GM19452 (cell line): ENCODE results near the gene GRM7.

Source experiments
- ATAC-seq: cut with Tn5 transposase; IDR thresholded peaks from one replicate; pipeline ENCODE4 v1.9.1; 2021; ENCODE audit not compliant: unreplicated experiment

Gene GRM7

DNA sequence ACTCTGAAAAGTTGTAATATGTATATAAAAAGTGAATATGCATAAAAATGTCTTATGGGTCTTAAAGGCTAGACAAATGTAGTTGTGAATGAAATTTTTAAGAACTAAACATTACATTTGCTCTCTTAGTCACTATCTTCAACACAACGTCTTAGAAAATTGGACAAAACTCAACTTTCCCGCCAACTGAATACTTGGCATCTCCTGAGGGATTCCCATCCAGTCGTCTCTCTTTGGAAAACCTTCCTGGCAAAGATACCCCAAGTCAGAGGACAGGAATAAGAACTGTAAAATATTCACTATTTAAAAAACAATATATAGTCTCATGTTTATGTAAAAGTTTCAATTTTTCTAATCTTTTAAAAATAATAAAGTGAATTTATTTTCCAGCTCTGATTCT, 354.8 kb downstream of the GRM7 start:
- ATAC-seq = no peak

DNA sequence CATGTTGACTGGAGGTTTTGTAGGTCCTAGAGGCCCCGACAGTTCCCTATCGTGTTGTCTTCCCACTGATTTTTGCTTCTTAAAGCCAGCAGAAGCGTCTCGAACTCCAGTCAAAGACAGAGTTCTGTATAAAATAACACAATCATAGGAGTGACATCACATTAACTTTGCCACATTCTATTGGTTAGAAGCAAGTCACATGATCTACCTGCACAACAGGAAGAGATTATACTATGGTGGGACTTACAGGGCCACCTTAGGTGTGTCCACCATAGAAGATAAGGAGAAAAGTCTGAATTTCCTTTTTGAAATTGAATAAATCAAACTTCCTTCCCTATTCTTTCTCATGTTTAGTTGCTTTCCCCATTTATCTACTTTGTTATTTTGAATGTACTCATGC, 365.5 kb downstream of the GRM7 start:
- no peak for ATAC-seq

DNA sequence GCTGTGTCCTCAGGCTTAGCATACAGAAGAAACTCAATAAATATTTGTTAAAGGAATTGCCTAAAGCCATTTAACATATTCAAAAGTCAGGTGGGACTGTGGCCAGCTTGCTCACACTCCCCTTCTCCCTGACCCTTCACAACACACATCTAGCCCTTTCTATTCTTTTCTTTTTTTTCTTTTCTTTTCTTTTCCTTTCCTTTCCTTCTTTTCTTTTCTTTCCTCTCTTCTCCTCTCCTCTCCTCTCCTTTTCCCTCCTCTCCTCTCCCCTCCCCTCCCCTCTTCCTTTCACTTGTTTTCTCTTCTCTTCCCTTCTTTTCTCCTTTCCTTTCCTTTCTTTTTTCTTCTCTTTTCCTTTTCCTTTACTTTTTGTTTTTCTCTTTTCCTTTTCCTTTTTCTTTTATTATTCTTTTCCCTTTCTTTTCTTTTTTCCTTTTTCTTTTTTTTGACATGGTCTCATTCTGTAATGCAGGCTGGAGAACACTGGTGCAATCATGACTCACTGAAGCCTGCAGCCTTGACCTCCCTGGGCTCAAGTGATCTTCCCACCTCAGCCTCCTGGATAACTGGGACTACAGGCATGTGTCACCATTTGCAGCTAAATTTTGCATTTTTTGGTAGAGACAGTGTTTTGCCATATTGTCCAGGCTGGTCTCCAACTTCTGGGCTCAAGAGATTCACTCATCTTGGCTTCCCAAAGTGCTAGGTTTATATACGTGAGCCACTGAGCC, 377.8 kb downstream of the GRM7 start:
- no peak for ATAC-seq

DNA sequence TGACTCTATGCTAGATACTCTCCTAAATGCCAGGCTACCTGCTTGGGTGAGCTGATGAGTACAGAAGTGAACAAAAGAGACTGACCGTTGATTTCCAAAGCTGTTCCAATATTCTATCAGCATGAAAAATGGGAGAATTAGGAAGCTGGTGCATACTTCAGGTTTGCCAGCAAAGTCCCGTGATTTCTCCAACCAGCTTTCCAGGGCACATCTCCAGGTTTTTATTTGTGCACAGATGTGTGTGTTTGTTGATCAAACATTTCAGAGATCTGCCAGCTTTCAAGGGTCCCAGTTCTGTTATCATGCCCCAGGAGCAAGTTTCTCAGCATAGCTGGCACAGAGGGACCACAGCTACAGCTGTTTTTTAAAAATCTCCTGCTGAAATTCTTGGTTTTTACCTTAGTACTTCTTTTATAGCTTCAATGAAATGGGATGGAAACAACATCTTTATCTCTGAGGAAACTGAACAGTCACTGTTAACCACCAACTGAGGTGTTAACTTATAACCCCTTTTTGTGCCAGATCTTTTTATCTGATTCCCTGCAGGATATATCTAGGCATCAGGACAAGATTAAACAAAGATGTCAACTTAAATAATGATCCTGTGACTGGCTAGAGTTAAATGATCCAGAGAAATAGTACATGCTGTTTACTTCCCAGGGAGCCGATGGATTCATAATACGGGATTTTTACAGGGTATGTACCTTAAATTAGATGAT, 380.8 kb downstream of the GRM7 start:
- no peak for ATAC-seq

DNA sequence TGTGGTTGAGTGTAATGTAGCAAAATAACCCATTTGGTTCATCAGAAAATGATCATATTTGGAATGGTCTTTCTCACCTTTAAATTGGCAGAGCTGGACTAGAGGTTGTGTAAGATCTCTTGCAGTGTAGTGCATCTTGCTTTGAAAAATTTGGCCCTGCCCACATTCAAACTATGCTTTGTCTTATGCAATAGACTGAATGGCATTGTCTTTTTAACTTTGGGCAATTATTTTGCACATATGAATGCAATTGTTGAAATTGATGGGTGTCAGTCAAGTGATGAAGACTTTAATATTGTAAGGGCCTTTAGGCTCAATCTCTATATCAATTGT, 381.4 kb downstream of the GRM7 start:
- no peak for ATAC-seq

DNA sequence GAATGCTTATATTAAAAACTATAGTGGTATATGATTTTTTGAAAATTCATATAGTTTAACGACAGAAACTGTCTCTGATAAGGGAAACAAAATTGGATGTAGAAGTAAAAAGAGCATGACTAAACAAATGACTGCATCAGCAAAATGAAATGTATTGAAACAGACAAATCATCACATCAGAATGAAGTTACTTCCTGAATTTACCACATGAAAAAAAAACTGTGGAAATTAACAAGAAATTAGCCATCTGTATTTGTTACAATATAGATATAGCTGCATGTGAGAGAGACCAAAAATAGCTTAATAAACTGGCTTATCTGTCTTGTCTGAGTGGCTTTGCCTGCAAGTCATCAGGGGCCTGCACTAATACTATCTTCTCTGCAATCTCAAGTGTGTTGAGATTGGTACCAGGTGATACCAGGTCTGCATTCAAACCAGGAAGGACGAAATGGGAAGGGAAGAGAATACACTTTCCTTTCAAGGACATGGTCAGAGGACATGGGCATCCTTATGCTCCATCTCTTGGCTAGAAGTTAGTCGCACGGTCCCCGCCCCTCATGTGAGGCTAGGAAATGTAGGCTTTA, 388.7 kb downstream of the GRM7 start:
- no peak for ATAC-seq

DNA sequence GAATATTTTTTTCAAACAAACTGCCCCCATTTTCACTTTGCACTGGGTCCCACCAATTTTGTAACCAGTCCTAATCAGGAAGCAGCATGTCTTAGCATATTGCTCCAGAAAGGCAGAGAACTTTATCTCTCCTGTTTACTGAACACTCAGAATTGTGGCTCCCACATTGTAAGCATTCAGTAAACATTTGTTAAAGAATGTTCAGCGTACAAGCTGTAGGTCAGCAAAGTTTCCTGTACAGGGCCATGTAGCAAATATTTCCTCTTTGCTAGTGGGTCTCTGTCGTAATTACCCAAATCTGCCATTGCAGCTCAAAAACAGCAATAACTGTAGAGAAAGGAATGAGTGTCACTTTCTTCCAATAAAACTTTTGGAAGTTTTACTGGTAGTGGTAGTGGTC, 393.3 kb downstream of the GRM7 start:
- no peak for ATAC-seq

DNA sequence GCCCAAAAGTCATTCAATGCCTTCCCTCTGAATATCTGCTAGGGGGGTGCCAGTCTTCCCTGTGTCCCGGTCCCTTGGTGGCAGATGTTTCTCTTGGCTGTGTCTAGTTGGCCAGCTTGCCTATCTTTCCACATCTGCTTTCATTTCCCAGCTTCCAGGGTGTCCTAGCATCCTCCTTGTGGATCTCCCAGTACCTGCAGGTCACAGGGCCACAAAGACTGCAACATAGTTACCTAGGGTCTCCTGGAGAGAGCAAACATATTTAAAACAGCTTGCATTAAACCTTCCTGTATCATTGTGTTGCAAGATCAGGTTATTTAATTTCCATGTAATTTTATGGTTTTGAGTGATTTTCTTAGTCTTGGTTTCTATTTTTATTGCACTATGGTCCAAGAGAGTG, 400.1 kb downstream of the GRM7 start:
- ATAC-seq = no peak

DNA sequence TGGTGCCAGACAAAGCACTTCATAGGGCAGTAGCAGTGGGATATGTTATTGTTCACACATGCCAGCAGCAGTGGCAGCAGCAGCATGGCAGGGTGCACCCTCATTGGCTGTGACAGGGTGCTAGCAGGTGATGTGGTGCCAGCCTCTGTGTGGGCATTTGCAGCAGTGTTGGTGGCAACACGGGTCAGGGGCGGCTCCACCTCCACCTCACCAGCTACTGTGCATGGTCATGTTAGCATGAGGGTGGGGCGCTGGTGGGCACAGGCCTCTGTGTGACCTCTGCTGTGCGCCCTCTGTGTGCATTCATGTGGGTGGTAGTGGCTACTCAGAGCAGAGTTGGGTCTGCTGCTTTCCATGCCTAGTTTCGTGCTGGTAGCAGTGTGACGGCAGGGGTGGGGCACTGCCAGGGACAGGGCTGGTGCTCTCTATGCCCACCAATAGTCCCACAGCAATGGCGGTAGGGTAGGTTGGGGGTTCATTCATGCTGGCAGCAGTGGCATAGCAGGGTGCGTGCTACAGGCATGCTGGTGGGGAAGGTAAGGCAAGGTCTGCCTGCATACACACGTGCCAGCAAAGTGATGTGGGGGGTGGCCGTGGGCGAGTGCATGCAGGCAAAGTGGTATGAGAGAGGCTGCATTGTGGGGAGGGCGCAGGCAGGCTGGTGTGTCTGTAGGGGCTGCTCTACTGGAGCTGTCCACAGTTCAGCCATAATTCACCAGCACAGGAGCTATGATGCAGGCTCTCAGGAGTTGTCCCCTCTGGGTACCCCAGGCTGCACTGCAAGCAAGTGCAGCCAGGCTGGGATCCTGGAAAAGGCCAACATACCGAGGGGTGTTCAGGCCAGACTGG, 402.7 kb downstream of the GRM7 start:
- ATAC-seq = no peak

DNA sequence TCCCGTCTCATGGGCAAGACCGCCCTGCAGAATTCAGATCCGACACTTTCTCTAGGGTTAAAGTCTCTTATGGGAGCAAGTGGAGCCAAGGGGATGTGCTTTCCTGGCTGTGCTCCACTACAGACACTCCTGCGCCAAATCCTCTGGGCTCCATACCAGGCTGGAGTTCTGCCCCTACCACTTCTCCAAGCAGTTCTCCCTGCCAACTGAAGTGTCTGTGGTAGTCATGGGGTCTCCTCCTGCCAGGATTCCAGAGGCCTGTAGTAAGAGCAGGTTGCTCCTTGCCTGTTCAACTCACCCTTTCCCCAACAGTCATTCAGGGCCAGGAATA, 403.2 kb downstream of the GRM7 start:
- ATAC-seq = no peak

DNA sequence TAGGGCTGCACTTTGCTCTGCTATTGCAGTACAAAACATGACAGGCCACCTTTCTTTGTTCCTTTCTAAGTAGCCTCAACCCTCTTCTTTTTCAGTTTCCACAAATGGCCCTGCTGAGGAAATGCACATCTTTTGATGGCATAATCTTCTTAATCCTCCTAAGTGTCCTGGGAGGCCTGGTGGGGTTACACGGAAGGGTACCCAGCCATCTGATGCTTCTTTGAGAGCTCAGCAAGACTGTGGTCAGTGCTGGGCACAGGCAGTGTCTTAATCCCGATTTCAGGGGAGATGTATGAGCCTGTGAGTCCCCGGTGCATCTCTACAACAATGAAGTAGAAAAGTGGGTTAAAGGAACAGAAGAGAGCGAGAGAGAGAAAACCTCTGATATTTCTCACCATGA, 404.8 kb downstream of the GRM7 start:
- ATAC-seq = no peak

DNA sequence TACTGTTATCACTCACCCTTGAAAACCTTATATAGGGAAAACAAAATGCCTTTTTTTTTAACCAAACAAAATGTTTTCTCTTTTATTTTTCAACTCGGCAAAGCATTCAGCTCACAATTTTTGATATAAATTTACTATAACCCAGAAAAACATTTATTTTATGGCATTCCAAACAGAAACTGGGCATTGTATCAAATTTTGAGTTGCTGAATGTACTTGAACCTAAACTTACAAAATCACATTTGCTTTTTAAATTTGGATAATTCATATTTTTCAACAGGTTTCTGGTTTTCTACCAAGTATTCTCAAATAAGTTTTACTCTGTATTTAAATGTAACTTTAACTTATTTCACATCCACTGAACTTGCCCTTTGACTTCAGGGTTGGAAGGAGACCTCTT, 405.6 kb downstream of the GRM7 start:
- no peak for ATAC-seq

DNA sequence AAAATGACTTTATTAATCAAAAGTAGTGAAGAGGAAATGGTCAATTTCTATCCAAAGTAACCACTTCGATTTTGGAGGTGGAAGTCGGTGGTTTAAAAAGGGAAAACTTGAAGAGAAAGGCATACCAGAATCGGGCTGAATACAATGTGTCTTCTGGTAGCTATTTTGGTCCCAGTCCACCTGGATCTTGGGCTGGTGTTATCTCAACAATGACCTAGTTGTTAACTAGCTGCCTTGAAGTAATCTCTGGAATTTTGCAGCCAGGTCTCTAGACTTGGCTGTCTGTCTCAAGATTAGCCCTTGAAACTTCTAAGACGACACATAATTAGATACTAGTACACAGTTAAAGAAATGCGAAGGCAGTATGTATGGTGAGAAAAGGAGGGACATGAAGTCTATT, 409.8 kb downstream of the GRM7 start:
- ATAC-seq = no peak

DNA sequence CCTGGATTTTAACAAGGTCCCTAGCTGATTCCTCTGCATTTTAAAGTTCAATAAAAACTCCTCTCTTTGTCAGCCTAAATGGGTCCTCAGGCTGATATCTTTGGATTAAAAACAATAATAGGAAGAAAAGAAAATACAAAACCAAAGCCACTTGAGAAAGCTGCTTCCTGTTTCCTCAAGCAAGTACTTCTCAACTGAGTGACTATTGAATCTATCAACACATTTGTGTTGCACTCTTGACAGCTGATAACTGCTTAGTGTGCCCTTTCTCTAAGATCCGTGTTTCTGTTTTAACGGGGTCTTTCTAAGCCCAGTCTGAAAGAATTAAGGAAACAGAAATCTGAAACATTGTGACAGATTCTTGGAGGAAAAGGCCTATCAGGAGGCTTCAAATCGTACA, 410.7 kb downstream of the GRM7 start:
- no peak for ATAC-seq

DNA sequence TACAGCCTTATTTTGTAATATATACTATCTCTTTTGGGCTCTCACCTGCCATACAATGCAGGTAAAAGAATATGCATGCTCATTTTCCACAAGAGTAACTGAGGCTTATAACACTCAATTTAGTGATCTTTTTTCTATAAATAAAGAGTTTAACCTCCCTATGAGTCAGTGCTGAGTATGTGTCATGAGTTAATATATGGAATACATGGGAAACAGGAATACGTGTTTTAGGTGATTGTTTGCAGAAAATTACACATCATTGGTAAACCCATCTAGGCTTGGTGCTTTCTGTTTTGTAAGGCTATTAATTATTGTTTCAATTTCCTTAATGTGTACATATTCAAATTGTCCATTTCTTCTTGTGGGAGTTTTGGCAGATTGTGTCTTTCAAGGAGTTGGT, 411.3 kb downstream of the GRM7 start:
- no peak for ATAC-seq

DNA sequence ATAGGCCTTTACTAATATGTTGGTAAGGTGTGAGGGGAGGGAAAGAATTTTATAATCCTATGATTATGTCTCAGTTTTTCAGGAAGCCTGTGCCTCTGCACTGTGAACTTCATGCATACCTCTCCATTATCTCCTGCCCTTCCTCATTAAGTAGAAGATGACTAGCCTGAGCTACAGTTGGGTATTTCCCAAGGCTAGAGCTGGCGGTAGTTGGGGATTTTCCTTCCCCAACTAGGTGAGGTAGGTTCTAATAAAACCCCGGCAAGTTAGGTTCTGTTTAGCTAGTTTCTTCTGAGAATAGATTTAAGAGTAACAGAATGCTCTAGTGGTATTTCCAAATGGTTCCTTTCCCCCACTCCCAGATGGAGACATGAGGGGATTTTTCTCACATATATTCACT, 414.5 kb downstream of the GRM7 start:
- no peak for ATAC-seq

DNA sequence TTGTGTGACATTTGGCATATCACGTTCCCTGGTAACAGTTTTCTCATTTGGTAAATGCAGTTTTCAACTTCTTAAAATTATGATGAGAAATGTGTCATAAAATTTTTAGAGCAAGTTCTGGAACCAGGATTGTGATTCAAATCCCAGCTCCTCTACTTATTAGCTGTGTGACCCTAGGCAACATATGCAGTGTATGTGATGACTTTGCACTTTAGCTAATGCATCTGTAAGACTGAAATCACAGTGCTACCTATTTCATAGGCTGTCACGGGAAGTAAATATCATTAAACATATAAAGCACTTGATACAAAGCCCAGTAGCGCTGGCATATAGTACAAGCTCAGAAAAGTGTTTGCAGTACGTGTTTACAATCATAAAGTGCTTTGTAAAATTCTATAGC, 419.4 kb downstream of the GRM7 start:
- no peak for ATAC-seq

DNA sequence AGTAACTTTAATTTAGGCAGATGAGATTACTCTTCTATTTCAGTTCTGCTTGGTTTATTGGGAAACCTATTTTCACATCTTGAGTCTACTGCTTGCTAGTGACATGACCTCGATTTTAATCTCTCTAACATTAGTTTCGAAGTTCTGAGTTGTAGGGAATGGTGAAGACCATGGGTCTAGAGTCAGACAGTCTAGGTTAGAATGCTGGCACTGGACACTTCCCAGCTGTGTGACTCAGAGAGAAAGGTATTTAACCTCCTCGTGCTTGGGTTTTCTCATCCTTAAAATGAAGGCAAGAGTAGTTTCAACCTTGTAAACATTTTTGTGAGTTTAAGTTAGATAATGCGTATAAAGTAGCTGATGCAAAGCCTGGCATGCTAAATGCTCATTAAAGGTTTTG, 422.1 kb downstream of the GRM7 start:
- no peak for ATAC-seq

DNA sequence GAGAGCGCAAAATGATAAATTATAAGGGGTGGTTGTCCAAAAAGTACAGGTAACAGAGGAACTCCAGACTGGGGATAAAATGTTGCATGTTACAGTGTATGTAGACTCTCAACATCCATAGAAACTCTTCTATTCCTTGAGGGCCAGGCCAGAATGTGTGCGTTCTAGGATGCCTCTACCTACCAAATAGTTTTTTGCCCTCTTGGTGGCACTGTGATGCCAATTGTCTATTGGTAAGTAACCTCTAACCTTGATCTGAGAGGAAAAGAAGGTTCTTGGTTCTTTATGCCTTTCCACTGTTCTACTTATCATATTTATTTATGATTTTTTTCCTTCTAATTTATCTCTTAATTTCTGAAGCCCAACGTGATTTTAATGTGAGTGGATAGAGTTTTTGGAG, 424.6 kb downstream of the GRM7 start:
- ATAC-seq = no peak

DNA sequence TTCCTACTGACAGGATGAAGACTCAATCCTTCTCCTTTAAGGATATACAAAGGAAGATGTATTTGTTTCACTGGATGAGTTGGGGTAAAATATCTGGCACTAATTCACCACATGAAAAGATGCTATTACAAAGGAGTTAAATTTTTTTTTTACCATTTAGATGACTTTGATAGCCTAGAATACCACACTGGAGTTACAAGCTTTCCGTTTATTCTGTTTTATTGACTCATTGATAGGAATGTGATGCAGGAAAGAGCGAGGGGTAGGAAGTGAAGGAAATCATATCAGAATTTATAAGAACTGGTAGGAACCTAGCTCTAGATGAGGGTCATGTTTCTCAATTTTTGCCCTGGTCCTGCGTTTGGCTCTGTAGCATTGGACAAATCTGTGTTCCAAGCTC, 427.2 kb downstream of the GRM7 start:
- no peak for ATAC-seq

DNA sequence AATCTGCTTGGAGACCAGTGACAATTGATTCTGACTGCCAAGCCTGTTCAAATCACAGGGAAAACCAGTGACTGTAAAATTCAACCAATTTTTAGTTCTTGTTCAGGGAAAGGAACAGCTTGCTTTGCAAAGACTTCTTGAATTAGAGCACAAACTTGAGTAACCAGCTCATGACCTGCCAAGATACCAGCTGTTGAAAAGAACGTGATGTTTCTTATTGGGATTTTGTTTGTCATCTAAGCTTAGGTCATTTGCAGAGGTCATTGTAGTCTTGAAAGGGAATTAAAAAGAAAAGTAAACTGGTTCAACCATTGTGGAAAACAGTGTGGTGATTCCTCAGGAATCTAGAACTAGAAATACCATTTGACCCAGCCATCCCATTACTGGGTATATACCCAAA, 428.2 kb downstream of the GRM7 start:
- no peak for ATAC-seq
